ENCODE measurements around the gene IL10RB. TPM values are rescaled to one million over a fixed set of nuclear protein-coding genes. Genes with fewer than 3 reads are reported as not detected.

Gene IL10RB
- polyA plus RNA-seq, 1 donor (not counting 4 experiments of a cell fraction or from before 2014, with no cell fraction given) = 19.6 TPM

GRCh38 chr21:33334191-33334590 lies 68.0 kb downstream of the IL10RB start:
- dilution Hi-C loops (cut with MboI; ENCODE audit: extremely low pct_ligation_motif_present, low sequenced_read_pairs) = no loop called here
- Histone ChIP-seq H2AFZ (ENCODE audit: control insufficient read depth, low read length) (no peak overlapping the region), H3K9ac (ENCODE audit: control insufficient read depth, extremely low read depth, insufficient read depth, low read length) (no peak overlapping the region), H3K4me3 (ENCODE audit: control insufficient read depth in 2 of 3, extremely low read depth in 1 of 3, insufficient read depth in 2 of 3, low read depth in 1 of 3, low read length in 3 of 3) (no peak overlapping the region), H4K20me1 (ENCODE audit: control insufficient read depth, extremely low read depth, insufficient read depth, low read length) (no peaks in the 10 kb centered on the region), H3K27me3 (ENCODE audit: control insufficient read depth, extremely low read depth, insufficient read depth, low read length) (no peaks in the 10 kb centered on the region), H3K79me2 (ENCODE audit: control insufficient read depth, insufficient read depth, low read length) (peaks cover 30% of the 10 kb centered on the region), H3K4me1 (ENCODE audit: control insufficient read depth, extremely low read depth, insufficient read depth, low read length) (no peaks in the 10 kb centered on the region), H3K9me3 (ENCODE audit: control insufficient read depth, low read depth, low read length) (no peaks in the 10 kb centered on the region), H3K27ac (ENCODE audit: control insufficient read depth, insufficient read depth, low read length) (no peak overlapping the region), H3K36me3 (ENCODE audit: control insufficient read depth in 2 of 2, extremely low read depth in 1 of 2, insufficient read depth in 2 of 2, low read length in 2 of 2) (peaks cover 0 to 8% of the 10 kb centered on the region in 2 experiments), H3K4me2 (ENCODE audit: control insufficient read depth, extremely low read depth, insufficient read depth, low read depth, low read length) (no peak overlapping the region), H3K9me1 (ENCODE audit: control insufficient read depth, extremely low read depth, insufficient read depth, low read length) (no peaks in the 10 kb centered on the region)
- FAIRE-seq = no peak
- DNase-seq (ENCODE audit: low read depth, low spot score) = no peak
- TF ChIP-seq EZH2 (IDR thresholded peaks at IDR 0.05; ENCODE audit: low read length) = no peak
- no peak for TF ChIP-seq CTCF (optimal IDR thresholded peaks at IDR 0.05 in 1 of 3, IDR thresholded peaks at IDR 0.05 in 1 of 3, conservative IDR thresholded peaks at IDR 0.05 in 1 of 3; ENCODE audit: extremely low read depth in 1 of 3, insufficient read depth in 2 of 3, low read length in 3 of 3)

- TF ChIP-seq EZH2 (IDR thresholded peaks at IDR 0.05; ENCODE audit: low read length) (no peak), CTCF (optimal IDR thresholded peaks at IDR 0.05 in 1 of 3, IDR thresholded peaks at IDR 0.05 in 1 of 3, conservative IDR thresholded peaks at IDR 0.05 in 1 of 3; ENCODE audit: extremely low read depth in 1 of 3, insufficient read depth in 2 of 3, low read length in 3 of 3) (no peak)
- Histone ChIP-seq H3K4me1 (ENCODE audit: control insufficient read depth, extremely low read depth, insufficient read depth, low read length) (no peaks in the 10 kb centered on the region), H3K36me3 (ENCODE audit: control insufficient read depth in 2 of 2, extremely low read depth in 1 of 2, insufficient read depth in 2 of 2, low read length in 2 of 2) (peaks cover 0 to 8% of the 10 kb centered on the region in 2 experiments), H3K9me1 (ENCODE audit: control insufficient read depth, extremely low read depth, insufficient read depth, low read length) (no peaks in the 10 kb centered on the region), H3K9me3 (ENCODE audit: control insufficient read depth, low read depth, low read length) (no peaks in the 10 kb centered on the region), H3K79me2 (ENCODE audit: control insufficient read depth, insufficient read depth, low read length) (peaks cover 27% of the 10 kb centered on the region), H3K4me2 (ENCODE audit: control insufficient read depth, extremely low read depth, insufficient read depth, low read depth, low read length) (no peak overlapping the region), H3K27me3 (ENCODE audit: control insufficient read depth, extremely low read depth, insufficient read depth, low read length) (no peaks in the 10 kb centered on the region), H2AFZ (ENCODE audit: control insufficient read depth, low read length) (no peak overlapping the region), H3K9ac (ENCODE audit: control insufficient read depth, extremely low read depth, insufficient read depth, low read length) (no peak overlapping the region), H3K4me3 (ENCODE audit: control insufficient read depth in 2 of 3, extremely low read depth in 1 of 3, insufficient read depth in 2 of 3, low read depth in 1 of 3, low read length in 3 of 3) (no peak overlapping the region), H3K27ac (ENCODE audit: control insufficient read depth, insufficient read depth, low read length) (no peak overlapping the region), H4K20me1 (ENCODE audit: control insufficient read depth, extremely low read depth, insufficient read depth, low read length) (no peaks in the 10 kb centered on the region)
- no peak for FAIRE-seq
- no peak for DNase-seq (ENCODE audit: low read depth, low spot score)
- dilution Hi-C loops (cut with MboI; ENCODE audit: extremely low pct_ligation_motif_present, low sequenced_read_pairs) = no loop called here
Observed at GRCh38 chr21:33334824-33335223, 68.7 kb downstream of the IL10RB start.
